HCT116 (cell line): Measurements from ENCODE around the gene CFC1.
"Not testable (repeated sequence)": the region's sequence is repeated elsewhere in the genome, so short reads cannot be mapped to it uniquely, and the experiment has no call there.

Experiments
- CTCF ChIP-seq, 3 experiments: fragments of 200-600 bp in 1 of 3; sonication (generic) in 1 of 3; IDR thresholded peaks in 2 of 3; conservative IDR thresholded peaks in 1 of 3; 2 replicates each; pipeline ENCODE4 v1.5.1; 2012 to 2017; ENCODE audit warnings: low read depth in 2 of 3, low read length in 2 of 3, antibody characterized with exemption in 1 of 3, borderline replicate concordance in 1 of 3, control low read depth in 1 of 3, mild to moderate bottlenecking in 1 of 3, mixed read lengths in 1 of 3, mixed run types in 1 of 3, moderate library complexity in 1 of 3; ENCODE audit not compliant: insufficient read depth in 1 of 3
- EGR1 ChIP-seq: IDR thresholded peaks from 2 replicates; pipeline ENCODE4 v1.6.1; 2012; ENCODE audit warnings: low read depth
- EZH2 ChIP-seq: fragments of 200-600 bp; sonication (generic); IDR thresholded peaks from 2 replicates; pipeline ENCODE4 v1.6.1; 2017; ENCODE audit warnings: antibody characterized with exemption, mixed run types
- EZH2phosphoT487 ChIP-seq: fragments of 200-600 bp; IDR thresholded peaks from 2 replicates; pipeline ENCODE4 v1.6.1; 2018; ENCODE audit warnings: antibody characterized with exemption, borderline replicate concordance
- FOSL1 ChIP-seq: IDR thresholded peaks from 2 replicates; pipeline ENCODE4 v1.6.1; 2012; ENCODE audit warnings: low read depth
- POLR2AphosphoS5 ChIP-seq: IDR thresholded peaks from 2 replicates; pipeline ENCODE4 v1.6.1; 2011; ENCODE audit warnings: mild to moderate bottlenecking, low read depth, low read length, moderate library complexity
- ZNF274 ChIP-seq: fragments of 200-500 bp; sonication (Bioruptor generic); IDR thresholded peaks from 2 replicates; pipeline ENCODE4 v1.6.1; 2014; ENCODE audit warnings: mild to moderate bottlenecking, low read depth, low read length, inconsistent platforms
- TF ChIP-seq, protein P1 (sequence below): IDR thresholded peaks from 2 replicates; pipeline ENCODE4 v1.6.1; 2012; ENCODE audit warnings: low read depth

GRCh38 chr2:130596757-130597156, 2.6 kb downstream of the CFC1 start:
- TF ChIP-seq ZNF274; CTCF (IDR thresholded peaks at IDR 0.05 in 2 of 3, conservative IDR thresholded peaks at IDR 0.05 in 1 of 3; ENCODE audit: borderline replicate concordance in 1 of 3, insufficient read depth in 1 of 3, low read depth in 2 of 3, low read length in 2 of 3); FOSL1; EGR1; EZH2phosphoT487; POLR2AphosphoS5; EZH2: not testable (repeated sequence)
- TF ChIP-seq, protein P1, sequence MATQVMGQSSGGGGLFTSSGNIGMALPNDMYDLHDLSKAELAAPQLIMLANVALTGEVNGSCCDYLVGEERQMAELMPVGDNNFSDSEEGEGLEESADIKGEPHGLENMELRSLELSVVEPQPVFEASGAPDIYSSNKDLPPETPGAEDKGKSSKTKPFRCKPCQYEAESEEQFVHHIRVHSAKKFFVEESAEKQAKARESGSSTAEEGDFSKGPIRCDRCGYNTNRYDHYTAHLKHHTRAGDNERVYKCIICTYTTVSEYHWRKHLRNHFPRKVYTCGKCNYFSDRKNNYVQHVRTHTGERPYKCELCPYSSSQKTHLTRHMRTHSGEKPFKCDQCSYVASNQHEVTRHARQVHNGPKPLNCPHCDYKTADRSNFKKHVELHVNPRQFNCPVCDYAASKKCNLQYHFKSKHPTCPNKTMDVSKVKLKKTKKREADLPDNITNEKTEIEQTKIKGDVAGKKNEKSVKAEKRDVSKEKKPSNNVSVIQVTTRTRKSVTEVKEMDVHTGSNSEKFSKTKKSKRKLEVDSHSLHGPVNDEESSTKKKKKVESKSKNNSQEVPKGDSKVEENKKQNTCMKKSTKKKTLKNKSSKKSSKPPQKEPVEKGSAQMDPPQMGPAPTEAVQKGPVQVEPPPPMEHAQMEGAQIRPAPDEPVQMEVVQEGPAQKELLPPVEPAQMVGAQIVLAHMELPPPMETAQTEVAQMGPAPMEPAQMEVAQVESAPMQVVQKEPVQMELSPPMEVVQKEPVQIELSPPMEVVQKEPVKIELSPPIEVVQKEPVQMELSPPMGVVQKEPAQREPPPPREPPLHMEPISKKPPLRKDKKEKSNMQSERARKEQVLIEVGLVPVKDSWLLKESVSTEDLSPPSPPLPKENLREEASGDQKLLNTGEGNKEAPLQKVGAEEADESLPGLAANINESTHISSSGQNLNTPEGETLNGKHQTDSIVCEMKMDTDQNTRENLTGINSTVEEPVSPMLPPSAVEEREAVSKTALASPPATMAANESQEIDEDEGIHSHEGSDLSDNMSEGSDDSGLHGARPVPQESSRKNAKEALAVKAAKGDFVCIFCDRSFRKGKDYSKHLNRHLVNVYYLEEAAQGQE: not testable (repeated sequence)
